ENCODE measurements around the gene PLSCR4. TPM values are rescaled to one million over a fixed set of nuclear protein-coding genes. Genes with fewer than 3 reads are reported as not detected.

Gene PLSCR4
- total and polyA plus RNA-seq, 2 of the 8 experiments (the other 6 are each of a cell fraction or from before 2014, with no cell fraction given): 1.8 to 2.9 TPM

GRCh38 chr3:146159037-146159436, 91.9 kb downstream of the PLSCR4 start:
- FAIRE-seq: no peak
- Histone ChIP-seq H4K20me1 (replicated peaks in 1 of 2; ENCODE audit: control insufficient read depth in 1 of 2, insufficient read depth in 2 of 2, low read length in 2 of 2) (no peaks in the 10 kb centered on the region), H3K79me1 (ENCODE audit: low read depth, low read length) (no peaks in the 10 kb centered on the region; the same call in 1 of the 2 replicates), H3K14ac (ENCODE audit: insufficient read length) (no peak overlapping the region), H3K23me2 (ENCODE audit: low read depth, low read length) (peaks cover 11% of the 10 kb centered on the region), H2AK5ac (ENCODE audit: low read depth, low read length) (no peak overlapping the region), H3K56ac (replicated peaks; ENCODE audit: insufficient read length, low read depth, low read length) (no peak overlapping the region), H3K36me3 (ENCODE audit: control insufficient read depth in 2 of 4, insufficient read depth in 4 of 4, low read length in 3 of 4) (no peaks in the 10 kb centered on the region), H2BK15ac (ENCODE audit: low read length) (no peak overlapping the region), H3K4ac (replicated peaks; ENCODE audit: insufficient read length, low read depth, low read length) (no peak overlapping the region), H3K27me3 (replicated peaks in 1 of 4; ENCODE audit: control insufficient read depth in 3 of 4, extremely low read depth in 1 of 4, insufficient read depth in 3 of 4, low read length in 3 of 4) (peaks cover 0 to 6% (median 1%) of the 10 kb centered on the region in 4 experiments; a peak in 3 of 7 replicates), H2BK12ac (ENCODE audit: low read depth, low read length) (no peak overlapping the region), H2BK5ac (ENCODE audit: low read depth, low read length) (no peak overlapping the region), H2BK20ac (ENCODE audit: low read length) (no peak overlapping the region), H4K5ac (ENCODE audit: insufficient read length, low read depth, low read length) (no peak overlapping the region), H4K8ac (ENCODE audit: extremely low read depth, insufficient read depth, low read length) (no peak overlapping the region), H3K9me3 (ENCODE audit: insufficient read depth in 2 of 2, low read depth in 1 of 2, low read length in 1 of 2) (no peaks in the 10 kb centered on the region), H3K27ac (ENCODE audit: low read depth, low read length) (no peak overlapping the region), H3K4me3 (ENCODE audit: extremely low read depth in 1 of 4, insufficient read depth in 2 of 4, low read depth in 3 of 4, low read length in 4 of 4) (peak overlapping the region in 1 of 4 experiments; percentile 89; a peak in 2 of 8 replicates), H3K79me2 (ENCODE audit: control insufficient read depth in 1 of 2, insufficient read depth in 2 of 2, low read length in 2 of 2) (peaks cover 0 to 53% of the 10 kb centered on the region in 2 experiments; a peak in 3 of 4 replicates), H3K23ac (ENCODE audit: insufficient read length) (no peak overlapping the region), H2AFZ (ENCODE audit: low read length) (no peak overlapping the region), H3K9ac (replicated peaks in 1 of 4; ENCODE audit: extremely low read depth in 1 of 4, low read depth in 3 of 4, low read length in 3 of 4) (no peak overlapping the region), H3K18ac (ENCODE audit: extremely low read depth, low read length) (no peak overlapping the region), H4K91ac (replicated peaks; ENCODE audit: insufficient read length, low read length) (no peak overlapping the region), H3K4me1 (replicated peaks in 1 of 4; ENCODE audit: control insufficient read depth in 3 of 4, insufficient read depth in 4 of 4, low read length in 3 of 4) (peaks cover 0 to 7% (median 3%) of the 10 kb centered on the region in 4 experiments; a peak in 3 of 7 replicates), H3K4me2 (ENCODE audit: insufficient read depth in 1 of 2, low read depth in 2 of 2, low read length in 2 of 2) (peak overlapping the region; percentile 11 to 93; a peak in 2 of 4 replicates), H2BK120ac (replicated peaks; ENCODE audit: low read depth, low read length) (no peak overlapping the region)
- CTCF ChIA-PET (ENCODE audit: partially characterized antibody): interaction anchor here (0.6 to 3.2 kb wide), 5 partner anchors 9 to 385 kb away, joined by 3 to 19 read pairs (median 6); partner anchors contain the start of gene PLSCR1
- POLR2A ChIA-PET (ENCODE audit: partially characterized antibody): no interaction called here
- 84% methylated on average over 4 of the region's 4 CpGs; no CpG with 5 or more reads in 1 of the 2 experiments for WGBS, 2 experiments (ENCODE audit: extremely low coverage in 1 of 2, insufficient coverage in 1 of 2, insufficient read length in 1 of 2, insufficient replicate concordance in 2 of 2, low coverage in 1 of 2, low lambda C conversion rate in 2 of 2, missing lambda C conversion rate in 1 of 2)
- DNase-seq (ENCODE audit: low read depth in 1 of 2, low spot score in 2 of 2): no peak
- TF ChIP-seq MAFK (IDR thresholded peaks at IDR 0.05; ENCODE audit: low read depth, low read length): no peak
- no peak for TF ChIP-seq ZNF274 (IDR thresholded peaks at IDR 0.05; ENCODE audit: borderline replicate concordance, extremely low read depth, low read length)
- no peak for TF ChIP-seq KDM5A (IDR thresholded peaks at IDR 0.05; ENCODE audit: low read length)
- no peak for TF ChIP-seq ASH2L (IDR thresholded peaks at IDR 0.05; ENCODE audit: low read length)
- TF ChIP-seq CREB1 (IDR thresholded peaks at IDR 0.05): no peak
- no peak for TF ChIP-seq SUZ12 (IDR thresholded peaks at IDR 0.05; ENCODE audit: low read length)
- no peak for TF ChIP-seq JUN (IDR thresholded peaks at IDR 0.05; ENCODE audit: low read depth, low read length)
- no peak for TF ChIP-seq SP1 (IDR thresholded peaks at IDR 0.05; ENCODE audit: low read depth, low read length)
- no peak for TF ChIP-seq EGR1 (IDR thresholded peaks at IDR 0.05; ENCODE audit: borderline replicate concordance, low read depth, low read length)
- TF ChIP-seq CBX8 (IDR thresholded peaks at IDR 0.05; ENCODE audit: borderline replicate concordance, low read depth, low read length): no peak
